GM13976 (cell line): Measurements from ENCODE around the gene SUPT3H.

Experiments
- DNase-seq: peaks from one replicate; pipeline ENCODE4 v3.0.0; 2012; ENCODE audit warnings: low spot score
- in situ Hi-C: fragments of 300-500 bp; cut with MboI; formaldehyde crosslinking; loops from one replicate; pipeline ENCODE4 v1.12.0; 2022; ENCODE audit warnings: low sequenced_read_pairs, mixed read lengths, inconsistent platforms; ENCODE audit not compliant: unreplicated experiment
- TF ChIP-seq, protein P1 (sequence below): IDR thresholded peaks from 2 replicates; pipeline ENCODE4 v1.5.1; 2012; ENCODE audit warnings: borderline replicate concordance, mild to moderate bottlenecking; ENCODE audit not compliant: insufficient read depth; ENCODE audit errors: extremely low read depth, missing control alignments, control extremely low read depth

SUPT3H gene

DNA sequence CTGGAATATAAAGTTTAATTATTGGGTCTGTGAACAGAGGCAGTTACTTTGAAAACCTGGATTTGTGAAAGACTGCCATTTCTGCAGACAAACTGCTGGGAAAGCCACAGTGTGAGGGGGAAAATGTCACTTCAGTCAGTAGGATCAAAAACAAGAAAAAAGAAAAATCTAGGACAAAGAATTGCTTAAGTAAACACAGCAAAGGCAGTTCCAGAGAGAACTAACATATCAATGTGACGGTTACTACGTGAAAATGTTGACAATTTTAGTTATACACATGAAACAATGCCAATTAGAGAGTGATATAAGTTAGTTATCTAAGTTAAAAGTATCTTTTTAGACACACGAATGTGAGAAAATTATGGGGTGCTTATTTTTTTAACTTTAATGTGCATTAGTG is 320.0 kb downstream of the SUPT3H start:
- no peak for DNase-seq
- TF ChIP-seq, protein P1, sequence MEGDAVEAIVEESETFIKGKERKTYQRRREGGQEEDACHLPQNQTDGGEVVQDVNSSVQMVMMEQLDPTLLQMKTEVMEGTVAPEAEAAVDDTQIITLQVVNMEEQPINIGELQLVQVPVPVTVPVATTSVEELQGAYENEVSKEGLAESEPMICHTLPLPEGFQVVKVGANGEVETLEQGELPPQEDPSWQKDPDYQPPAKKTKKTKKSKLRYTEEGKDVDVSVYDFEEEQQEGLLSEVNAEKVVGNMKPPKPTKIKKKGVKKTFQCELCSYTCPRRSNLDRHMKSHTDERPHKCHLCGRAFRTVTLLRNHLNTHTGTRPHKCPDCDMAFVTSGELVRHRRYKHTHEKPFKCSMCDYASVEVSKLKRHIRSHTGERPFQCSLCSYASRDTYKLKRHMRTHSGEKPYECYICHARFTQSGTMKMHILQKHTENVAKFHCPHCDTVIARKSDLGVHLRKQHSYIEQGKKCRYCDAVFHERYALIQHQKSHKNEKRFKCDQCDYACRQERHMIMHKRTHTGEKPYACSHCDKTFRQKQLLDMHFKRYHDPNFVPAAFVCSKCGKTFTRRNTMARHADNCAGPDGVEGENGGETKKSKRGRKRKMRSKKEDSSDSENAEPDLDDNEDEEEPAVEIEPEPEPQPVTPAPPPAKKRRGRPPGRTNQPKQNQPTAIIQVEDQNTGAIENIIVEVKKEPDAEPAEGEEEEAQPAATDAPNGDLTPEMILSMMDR, result no peak
- in situ Hi-C loops, result no loop called here

- DNase-seq, result no peak
- TF ChIP-seq, protein P1, result no peak
- in situ Hi-C loops, result no loop called here
Observed at GRCh38 chr6:45054610-45055009, 323.1 kb downstream of the SUPT3H start.

GRCh38 chr6:45052325-45052724 is 325.4 kb downstream of the SUPT3H start:
- no peak for DNase-seq
- TF ChIP-seq, protein P1, result no peak
- in situ Hi-C loops, result no loop called here

- TF ChIP-seq, protein P1, result no peak
- in situ Hi-C loops, result no loop called here
- no peak for DNase-seq
Observed at GRCh38 chr6:45049188-45049843, 328.4 kb downstream of the SUPT3H start.

GRCh38 chr6:45047573-45047972 is 330.2 kb downstream of the SUPT3H start:
- TF ChIP-seq, protein P1, result no peak
- no peak for DNase-seq
- in situ Hi-C loops, result no loop called here

- TF ChIP-seq, protein P1, result no peak
- DNase-seq, result no peak
- in situ Hi-C loops, result no loop called here
Observed at GRCh38 chr6:45045253-45045601, 332.5 kb downstream of the SUPT3H start.
